DND-41 (cell line): ENCODE results near the gene CUL4B.

ENCODE experiments used
- EZH2 ChIP-seq: IDR thresholded peaks from 3 replicates; pipeline ENCODE4 v1.6.1; 2012; ENCODE audit warnings: borderline replicate concordance, low read depth, mild to moderate bottlenecking, moderate library complexity, low read length, inconsistent platforms; ENCODE audit not compliant: severe bottlenecking
- TF ChIP-seq, protein P1 (sequence below): IDR thresholded peaks from 2 replicates; pipeline ENCODE4 v1.5.1; 2012; ENCODE audit warnings: borderline replicate concordance, low read length, moderate library complexity, mild to moderate bottlenecking; ENCODE audit not compliant: poor library complexity, severe bottlenecking; ENCODE audit errors: extremely low read depth

DNA sequence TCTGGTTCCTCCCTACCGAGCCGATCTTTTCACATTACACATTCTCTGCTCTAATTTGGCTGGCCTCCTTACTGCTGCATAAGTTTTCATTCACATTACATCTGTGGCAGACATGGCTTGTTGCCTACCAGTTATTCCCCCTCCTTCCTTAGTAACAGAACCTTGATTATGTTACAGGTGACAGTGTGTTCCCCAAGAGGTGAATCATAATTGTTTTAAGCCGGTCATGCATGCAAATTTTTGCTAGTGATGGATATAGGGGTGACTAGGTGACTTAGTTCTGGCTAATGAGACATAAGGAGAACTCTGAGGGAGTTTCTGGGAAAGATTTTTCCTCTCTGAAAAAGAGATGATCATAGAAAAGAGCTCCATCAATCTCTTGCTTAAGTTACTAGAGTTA, 83.3 kb downstream of the CUL4B start:
- TF ChIP-seq, protein P1, sequence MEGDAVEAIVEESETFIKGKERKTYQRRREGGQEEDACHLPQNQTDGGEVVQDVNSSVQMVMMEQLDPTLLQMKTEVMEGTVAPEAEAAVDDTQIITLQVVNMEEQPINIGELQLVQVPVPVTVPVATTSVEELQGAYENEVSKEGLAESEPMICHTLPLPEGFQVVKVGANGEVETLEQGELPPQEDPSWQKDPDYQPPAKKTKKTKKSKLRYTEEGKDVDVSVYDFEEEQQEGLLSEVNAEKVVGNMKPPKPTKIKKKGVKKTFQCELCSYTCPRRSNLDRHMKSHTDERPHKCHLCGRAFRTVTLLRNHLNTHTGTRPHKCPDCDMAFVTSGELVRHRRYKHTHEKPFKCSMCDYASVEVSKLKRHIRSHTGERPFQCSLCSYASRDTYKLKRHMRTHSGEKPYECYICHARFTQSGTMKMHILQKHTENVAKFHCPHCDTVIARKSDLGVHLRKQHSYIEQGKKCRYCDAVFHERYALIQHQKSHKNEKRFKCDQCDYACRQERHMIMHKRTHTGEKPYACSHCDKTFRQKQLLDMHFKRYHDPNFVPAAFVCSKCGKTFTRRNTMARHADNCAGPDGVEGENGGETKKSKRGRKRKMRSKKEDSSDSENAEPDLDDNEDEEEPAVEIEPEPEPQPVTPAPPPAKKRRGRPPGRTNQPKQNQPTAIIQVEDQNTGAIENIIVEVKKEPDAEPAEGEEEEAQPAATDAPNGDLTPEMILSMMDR, result no peak
- no peak for TF ChIP-seq EZH2
